HepG2 (cell line): ENCODE results near the gene SLC25A33. TPM values are rescaled to one million over a fixed set of nuclear protein-coding genes. Genes with fewer than 3 reads are reported as not detected.
A peak's percentile ranks its signal among the peaks of the same experiment; 100 is the strongest.

Experiments
- DPF2 ChIP-seq: sonication (generic); formaldehyde crosslinking; IDR thresholded peaks from 2 replicates; pipeline ENCODE4 v1.4.0; 2020; ENCODE audit warnings: mild to moderate bottlenecking, low read depth, missing genetic modification reagents, borderline replicate concordance
- E2F2 ChIP-seq: sonication (generic); formaldehyde crosslinking; IDR thresholded peaks from 2 replicates; pipeline ENCODE4 v1.4.0; 2020; ENCODE audit warnings: missing genetic modification reagents, borderline replicate concordance
- GATAD1 ChIP-seq: IDR thresholded peaks from 2 replicates; pipeline ENCODE4 v1.6.1; 2016; ENCODE audit warnings: missing genetic modification reagents, missing compliant biosample characterization
- KDM3A ChIP-seq: IDR thresholded peaks from 2 replicates; pipeline ENCODE4 v1.6.1; 2018; ENCODE audit warnings: low read depth, missing compliant biosample characterization
- MBNL3 ChIP-seq: fragments of 250-450 bp; sonication (Bioruptor Pico); conservative IDR thresholded peaks from 2 replicates; pipeline ENCODE4 v1.8.0; 2022; ENCODE audit warnings: mild to moderate bottlenecking, inconsistent platforms
- SKI ChIP-seq: fragments of 450-650 bp; IDR thresholded peaks from one replicate; pipeline ENCODE4 v1.6.1; 2018; ENCODE audit warnings: mild to moderate bottlenecking; ENCODE audit not compliant: partially characterized antibody
- TARDBP ChIP-seq: sonication (generic); formaldehyde crosslinking; IDR thresholded peaks from 2 replicates; pipeline ENCODE4 v1.8.0; 2022; ENCODE audit warnings: mild to moderate bottlenecking, missing genetic modification reagents
- TFDP1 ChIP-seq: IDR thresholded peaks from 2 replicates; pipeline ENCODE4 v1.6.1; 2016; ENCODE audit warnings: missing compliant biosample characterization, missing genetic modification reagents, borderline replicate concordance
- WIZ ChIP-seq: sonication (generic); formaldehyde crosslinking; IDR thresholded peaks from 2 replicates; pipeline ENCODE4 v1.5.1; 2020; ENCODE audit warnings: mild to moderate bottlenecking, missing genetic modification reagents
- XRCC5 ChIP-seq: fragments of 200-400 bp; formaldehyde crosslinking; optimal IDR thresholded peaks from 2 replicates; pipeline ENCODE3; 2017; ENCODE audit warnings: mild to moderate bottlenecking, low read length
- YEATS2 ChIP-seq: sonication (generic); formaldehyde crosslinking; IDR thresholded peaks from 2 replicates; pipeline ENCODE4 v1.4.0; 2020; ENCODE audit warnings: missing genetic modification reagents, borderline replicate concordance
- ZBTB7A ChIP-seq: sonication (generic); formaldehyde crosslinking; IDR thresholded peaks from 2 replicates; pipeline ENCODE4 v1.8.0; 2022; ENCODE audit warnings: mild to moderate bottlenecking, missing genetic modification reagents
- ZBTB7B ChIP-seq: sonication (generic); formaldehyde crosslinking; IDR thresholded peaks from 2 replicates; pipeline ENCODE4 v1.4.0; 2020; ENCODE audit warnings: missing genetic modification reagents
- ZNF317 ChIP-seq: sonication (generic); formaldehyde crosslinking; IDR thresholded peaks from 2 replicates; pipeline ENCODE4 v1.5.0; 2020; ENCODE audit warnings: mild to moderate bottlenecking, missing genetic modification reagents
- ZNF350 ChIP-seq: sonication (generic); formaldehyde crosslinking; IDR thresholded peaks from 2 replicates; pipeline ENCODE4 v1.4.0; 2020; ENCODE audit warnings: mild to moderate bottlenecking, low read depth, missing genetic modification reagents, borderline replicate concordance
- ZNF558 ChIP-seq: sonication (generic); formaldehyde crosslinking; IDR thresholded peaks from 2 replicates; pipeline ENCODE4 v1.9.0; 2022; ENCODE audit warnings: mild to moderate bottlenecking, missing genetic modification reagents, borderline replicate concordance
- ZSCAN29 ChIP-seq: sonication (generic); formaldehyde crosslinking; conservative IDR thresholded peaks from 2 replicates; pipeline ENCODE4 v1.4.0; 2020; ENCODE audit warnings: mild to moderate bottlenecking, missing genetic modification reagents
- polyA plus RNA-seq, 8 experiments: library from polyadenylated mRNA; depleted of rRNA in 3 of 8; stranded (reverse) in 7 of 8; unstranded in 1 of 8; fragments of >200 nt; fragmentation: Illumina TruSeq in 4 of 8; extraction: Trizol in 4 of 8; gene quantifications; 2 replicates each; pipeline versions ENCODE4 v1.2.1 to v1.2.3, GENCODE V29; 2011 to 2016; ENCODE audit warnings: low read depth in 4 of 8, missing spikeins in 1 of 8, mixed read lengths in 1 of 8; ENCODE audit not compliant: insufficient read depth in 1 of 8
- total RNA-seq, 5 experiments: library from RNA; depleted of rRNA; stranded (reverse); fragments of >200 nt; fragmentation: Illumina TruSeq; extraction: Trizol; gene quantifications; 2 replicates each; pipeline ENCODE4 v1.2.3, GENCODE V29; 2016; ENCODE audit warnings: low read depth in 1 of 5
- TF ChIP-seq, protein P1 (sequence below): sonication (generic); formaldehyde crosslinking; IDR thresholded peaks from 2 replicates; pipeline ENCODE4 v1.5.1; 2020; ENCODE audit warnings: mild to moderate bottlenecking, missing genetic modification reagents, moderate library complexity
- TF ChIP-seq, protein P2 (sequence below): sonication (generic); formaldehyde crosslinking; IDR thresholded peaks from 2 replicates; pipeline ENCODE4 v1.8.0; 2022; ENCODE audit warnings: low read depth, missing genetic modification reagents
- TF ChIP-seq, protein P3 (sequence below): sonication (generic); formaldehyde crosslinking; IDR thresholded peaks from 2 replicates; pipeline ENCODE4 v1.5.0; 2020; ENCODE audit warnings: missing genetic modification reagents

The SLC25A33 gene
- total and polyA plus RNA-seq, 2 of the 13 experiments (the other 11 are each of a cell fraction or from before 2014, with no cell fraction given) = 15.4 to 50.3 TPM

GRCh38 chr1:9494936-9495758, 44.1 kb upstream of the SLC25A33 start (continued):
- TF ChIP-seq TFDP1 (CRISPR knock-in tag) (peak; percentile 96), GATAD1 (CRISPR knock-in tag) (no peak), ZBTB7A (CRISPR knock-in tag) (no peak), ZSCAN29 (no peak), TARDBP (no peak), DPF2 (CRISPR knock-in tag) (no peak), E2F2 (CRISPR knock-in tag) (0 out of 2 replicates have a peak, but pooled peaks have one; percentile 40), ZBTB7B (CRISPR knock-in tag) (peak; percentile 69; the same call in 1 of the 2 replicates), ZNF558 (no peak), XRCC5 (peak; percentile 49), WIZ (CRISPR knock-in tag) (0 out of 2 replicates have a peak, but pooled peaks have one; percentile 44), SKI (no peak), ZNF317 (CRISPR knock-in tag) (no peak), ZNF350 (0 out of 2 replicates have a peak, but pooled peaks have one; percentile 19), KDM3A (CRISPR knock-in tag) (no peak; the same call in 1 of the 2 replicates), YEATS2 (0 out of 2 replicates have a peak, but pooled peaks have one; percentile 29), MBNL3 (CRISPR knock-in tag) (no peak)
- TF ChIP-seq, protein P1, sequence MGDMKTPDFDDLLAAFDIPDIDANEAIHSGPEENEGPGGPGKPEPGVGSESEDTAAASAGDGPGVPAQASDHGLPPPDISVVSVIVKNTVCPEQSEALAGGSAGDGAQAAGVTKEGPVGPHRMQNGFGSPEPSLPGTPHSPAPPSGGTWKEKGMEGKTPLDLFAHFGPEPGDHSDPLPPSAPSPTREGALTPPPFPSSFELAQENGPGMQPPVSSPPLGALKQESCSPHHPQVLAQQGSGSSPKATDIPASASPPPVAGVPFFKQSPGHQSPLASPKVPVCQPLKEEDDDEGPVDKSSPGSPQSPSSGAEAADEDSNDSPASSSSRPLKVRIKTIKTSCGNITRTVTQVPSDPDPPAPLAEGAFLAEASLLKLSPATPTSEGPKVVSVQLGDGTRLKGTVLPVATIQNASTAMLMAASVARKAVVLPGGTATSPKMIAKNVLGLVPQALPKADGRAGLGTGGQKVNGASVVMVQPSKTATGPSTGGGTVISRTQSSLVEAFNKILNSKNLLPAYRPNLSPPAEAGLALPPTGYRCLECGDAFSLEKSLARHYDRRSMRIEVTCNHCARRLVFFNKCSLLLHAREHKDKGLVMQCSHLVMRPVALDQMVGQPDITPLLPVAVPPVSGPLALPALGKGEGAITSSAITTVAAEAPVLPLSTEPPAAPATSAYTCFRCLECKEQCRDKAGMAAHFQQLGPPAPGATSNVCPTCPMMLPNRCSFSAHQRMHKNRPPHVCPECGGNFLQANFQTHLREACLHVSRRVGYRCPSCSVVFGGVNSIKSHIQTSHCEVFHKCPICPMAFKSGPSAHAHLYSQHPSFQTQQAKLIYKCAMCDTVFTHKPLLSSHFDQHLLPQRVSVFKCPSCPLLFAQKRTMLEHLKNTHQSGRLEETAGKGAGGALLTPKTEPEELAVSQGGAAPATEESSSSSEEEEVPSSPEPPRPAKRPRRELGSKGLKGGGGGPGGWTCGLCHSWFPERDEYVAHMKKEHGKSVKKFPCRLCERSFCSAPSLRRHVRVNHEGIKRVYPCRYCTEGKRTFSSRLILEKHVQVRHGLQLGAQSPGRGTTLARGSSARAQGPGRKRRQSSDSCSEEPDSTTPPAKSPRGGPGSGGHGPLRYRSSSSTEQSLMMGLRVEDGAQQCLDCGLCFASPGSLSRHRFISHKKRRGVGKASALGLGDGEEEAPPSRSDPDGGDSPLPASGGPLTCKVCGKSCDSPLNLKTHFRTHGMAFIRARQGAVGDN (CRISPR knock-in tag) = peak; percentile 94
- TF ChIP-seq, protein P2, sequence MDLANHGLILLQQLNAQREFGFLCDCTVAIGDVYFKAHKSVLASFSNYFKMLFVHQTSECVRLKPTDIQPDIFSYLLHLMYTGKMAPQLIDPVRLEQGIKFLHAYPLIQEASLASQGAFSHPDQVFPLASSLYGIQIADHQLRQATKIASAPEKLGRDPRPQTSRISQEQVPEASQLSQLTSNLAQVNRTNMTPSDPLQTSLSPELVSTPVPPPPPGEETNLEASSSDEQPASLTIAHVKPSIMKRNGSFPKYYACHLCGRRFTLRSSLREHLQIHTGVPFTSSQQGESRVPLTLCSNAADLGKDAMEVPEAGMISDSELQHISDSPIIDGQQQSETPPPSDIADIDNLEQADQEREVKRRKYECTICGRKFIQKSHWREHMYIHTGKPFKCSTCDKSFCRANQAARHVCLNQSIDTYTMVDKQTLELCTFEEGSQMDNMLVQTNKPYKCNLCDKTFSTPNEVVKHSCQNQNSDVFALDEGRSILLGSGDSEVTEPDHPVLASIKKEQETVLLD (CRISPR knock-in tag) = no peak
- TF ChIP-seq, protein P3, sequence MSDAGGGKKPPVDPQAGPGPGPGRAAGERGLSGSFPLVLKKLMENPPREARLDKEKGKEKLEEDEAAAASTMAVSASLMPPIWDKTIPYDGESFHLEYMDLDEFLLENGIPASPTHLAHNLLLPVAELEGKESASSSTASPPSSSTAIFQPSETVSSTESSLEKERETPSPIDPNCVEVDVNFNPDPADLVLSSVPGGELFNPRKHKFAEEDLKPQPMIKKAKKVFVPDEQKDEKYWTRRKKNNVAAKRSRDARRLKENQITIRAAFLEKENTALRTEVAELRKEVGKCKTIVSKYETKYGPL (CRISPR knock-in tag) = no peak
